Measurements from ENCODE around the gene CNPY3. TPM values are rescaled to one million over a fixed set of nuclear protein-coding genes. Genes with fewer than 3 reads are reported as not detected.

The CNPY3 gene
- total RNA-seq, 1 donor from 2014 or later, result 44.9 TPM

DNA sequence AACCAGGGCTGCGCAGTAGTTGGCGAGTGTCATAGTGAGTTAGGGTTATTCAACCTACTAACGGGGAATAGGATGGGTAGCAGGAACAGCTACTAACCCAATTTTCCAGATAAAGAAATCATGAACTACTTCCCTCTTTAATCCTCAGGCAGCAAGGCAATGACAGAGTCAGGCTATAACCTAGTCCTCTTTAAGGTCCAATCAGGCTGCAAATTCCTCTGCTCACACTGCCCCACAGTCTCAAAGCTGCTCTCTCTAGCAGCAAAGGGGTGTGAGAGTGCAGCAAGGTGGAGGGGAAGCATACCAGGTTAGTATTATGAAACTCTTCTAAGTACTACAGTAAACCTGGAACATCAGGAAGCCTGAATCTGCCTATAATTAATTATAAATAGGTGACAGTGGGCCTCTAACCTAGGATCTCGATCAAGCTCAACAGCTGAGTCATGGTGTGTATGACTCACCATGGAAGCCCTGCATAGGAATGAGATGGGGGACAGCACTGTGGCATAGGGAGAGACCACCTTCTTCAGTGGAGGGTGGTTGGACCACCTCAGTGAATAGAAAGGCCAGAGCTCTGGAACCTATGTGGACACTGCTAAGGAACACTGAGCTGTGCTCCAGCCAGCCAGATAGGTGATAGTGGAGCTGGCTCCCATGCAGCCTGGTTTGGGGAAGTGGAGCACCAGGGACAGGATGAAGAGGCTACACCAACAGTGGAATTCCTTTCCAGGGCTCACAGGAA, 41.8 kb downstream of the CNPY3 start:
- ATAC-seq (no peak), DNase-seq (ENCODE audit: low spot score) (no peak)
- intact Hi-C loops (cut with DNase I), result no loop called here

DNA sequence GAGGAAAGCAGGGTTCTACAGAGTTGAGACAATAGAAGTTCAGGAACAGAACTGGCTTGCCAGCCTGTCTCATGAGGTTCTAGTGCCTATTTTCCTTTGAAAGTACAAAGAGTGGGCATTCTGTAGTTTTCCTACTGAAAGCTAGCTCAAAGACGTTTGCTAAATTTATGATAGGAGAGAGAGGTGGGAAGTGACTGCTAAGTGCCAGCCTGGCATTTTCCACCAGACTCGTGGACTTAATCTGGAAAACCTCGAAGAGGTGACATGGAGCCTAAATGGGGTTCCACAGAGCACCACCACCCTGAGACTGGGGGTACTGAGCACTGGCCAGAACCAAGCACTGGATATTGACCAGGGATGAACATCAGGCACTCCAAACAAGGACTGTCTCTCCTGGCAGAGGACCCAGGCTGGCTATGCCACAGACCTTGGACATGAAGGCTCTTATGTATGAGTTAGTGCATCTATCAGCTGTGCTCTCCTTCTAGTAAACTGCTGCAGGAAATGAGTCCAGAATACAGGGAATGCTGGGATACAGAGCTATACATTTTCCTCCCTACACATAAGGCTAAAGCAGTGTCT, 42.6 kb downstream of the CNPY3 start:
- ATAC-seq, result no peak
- DNase-seq (ENCODE audit: low spot score), result no peak
- intact Hi-C loops (cut with DNase I), result no loop called here

DNA sequence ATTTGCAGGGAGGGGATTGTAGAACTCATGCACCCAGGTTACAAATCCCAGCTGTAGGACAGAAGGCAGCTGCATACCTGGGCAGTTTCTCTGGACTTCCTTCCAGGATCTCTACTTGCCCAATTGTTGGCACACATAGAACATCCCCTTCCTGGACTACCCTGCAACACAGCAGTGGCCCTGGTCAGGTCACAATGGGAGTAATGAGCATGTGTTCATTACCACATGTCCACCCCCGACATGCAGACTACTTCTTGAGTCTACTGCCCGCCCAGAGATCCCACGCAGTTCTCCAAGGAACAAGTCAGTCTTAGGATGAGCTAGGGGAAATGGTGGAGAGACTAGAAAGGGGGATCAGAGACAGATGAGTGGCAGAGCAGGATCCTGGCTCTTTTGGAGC, 44.6 kb downstream of the CNPY3 start:
- intact Hi-C loops (cut with DNase I), result no loop called here
- DNase-seq (ENCODE audit: low spot score), result no peak
- no peak for ATAC-seq

DNA sequence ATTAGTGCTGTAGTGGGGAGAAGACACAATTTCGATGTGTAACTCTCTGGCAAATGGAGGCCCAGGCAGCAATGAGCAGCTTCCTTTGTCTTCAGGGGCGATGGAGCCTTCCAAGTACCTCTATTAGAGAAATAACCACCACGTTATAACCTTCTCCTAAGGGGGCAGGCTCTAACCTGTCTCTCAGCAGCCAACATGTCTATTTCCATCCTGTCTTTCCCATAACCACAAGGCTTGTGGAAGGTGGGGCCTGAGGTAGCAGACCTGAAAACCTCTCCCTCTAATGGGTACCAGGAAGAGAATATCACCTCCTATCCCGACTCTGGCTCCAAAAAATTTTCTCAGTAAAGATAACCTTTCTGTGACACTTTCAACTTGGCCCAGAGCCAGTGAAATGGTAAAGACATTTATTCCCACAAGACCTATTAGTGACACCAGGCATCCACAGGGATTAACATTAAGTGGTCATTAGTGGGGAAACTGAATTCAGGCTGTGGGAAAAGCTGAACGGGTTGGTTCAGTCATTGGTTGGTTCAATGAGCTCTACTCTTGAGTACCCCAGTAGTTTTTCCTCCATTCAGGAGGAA, 45.7 kb downstream of the CNPY3 start:
- intact Hi-C loops (cut with DNase I), result no loop called here
- DNase-seq (ENCODE audit: low spot score) (no peak), ATAC-seq (no peak)

DNA sequence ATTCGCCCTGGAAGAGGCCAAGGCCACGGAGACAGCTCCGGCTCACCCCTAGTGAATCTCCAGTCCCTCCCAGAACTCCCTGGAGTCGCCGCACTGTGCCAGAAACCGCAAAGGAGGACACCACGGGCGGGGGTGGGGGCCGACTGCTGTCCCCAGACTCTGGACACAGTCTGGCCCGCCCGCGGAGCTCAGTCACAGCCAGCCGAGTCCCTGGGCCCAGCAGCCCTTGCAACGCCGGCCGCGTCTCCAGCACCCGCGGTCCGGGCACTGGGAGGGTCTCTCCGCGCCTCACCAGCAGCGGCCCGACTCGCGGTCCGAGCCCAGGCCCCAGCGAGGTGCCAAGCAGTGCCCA, 49.2 kb downstream of the CNPY3 start:
- intact Hi-C loops (cut with DNase I), result no loop called here
- DNase-seq (ENCODE audit: low spot score) (no peak), ATAC-seq (peak; percentile 9)

DNA sequence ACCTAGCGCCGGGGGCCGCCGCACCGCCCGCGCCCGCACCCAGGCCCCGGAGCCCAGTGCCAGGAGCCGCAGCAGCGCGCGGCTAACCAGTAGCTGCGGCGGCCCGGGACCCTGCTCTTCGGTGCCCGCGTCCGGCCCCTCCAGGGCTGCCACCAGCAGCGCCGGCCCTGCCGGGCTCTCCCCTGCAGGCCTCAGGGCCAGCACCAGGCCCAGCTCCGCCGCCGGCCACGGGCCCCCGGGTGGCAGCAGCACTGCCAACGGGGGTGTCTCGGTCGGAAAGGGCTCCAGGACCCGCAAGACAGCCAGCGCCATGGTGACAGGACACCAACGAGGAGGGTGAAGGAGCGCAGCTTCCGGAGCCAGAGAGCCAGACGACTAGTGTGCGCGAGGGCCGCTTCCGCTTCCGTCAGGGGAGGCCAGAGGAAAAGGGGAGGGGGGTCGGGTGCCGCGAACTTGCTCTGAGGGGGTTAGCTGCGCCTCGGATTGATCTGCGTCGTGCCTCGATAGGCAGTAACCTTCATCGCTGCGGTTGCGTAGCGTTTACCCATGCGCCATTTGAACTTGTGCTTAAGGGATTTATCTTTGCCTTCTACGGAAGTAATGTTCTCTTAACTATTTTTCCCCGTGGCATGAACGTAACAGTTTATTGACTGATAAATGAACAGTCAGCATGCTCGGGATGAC, 49.7 kb downstream of the CNPY3 start, which contains the start of gene PEX6:
TSS of gene PEX6 (minus strand) at position 343 of the 684 bp plus-strand sequence. CDS start at position 312, 31 bp downstream.
- intact Hi-C loops (cut with DNase I), result no loop called here
- peak; percentile 91 for DNase-seq (ENCODE audit: low spot score)
- peak; percentile 95 for ATAC-seq

DNA sequence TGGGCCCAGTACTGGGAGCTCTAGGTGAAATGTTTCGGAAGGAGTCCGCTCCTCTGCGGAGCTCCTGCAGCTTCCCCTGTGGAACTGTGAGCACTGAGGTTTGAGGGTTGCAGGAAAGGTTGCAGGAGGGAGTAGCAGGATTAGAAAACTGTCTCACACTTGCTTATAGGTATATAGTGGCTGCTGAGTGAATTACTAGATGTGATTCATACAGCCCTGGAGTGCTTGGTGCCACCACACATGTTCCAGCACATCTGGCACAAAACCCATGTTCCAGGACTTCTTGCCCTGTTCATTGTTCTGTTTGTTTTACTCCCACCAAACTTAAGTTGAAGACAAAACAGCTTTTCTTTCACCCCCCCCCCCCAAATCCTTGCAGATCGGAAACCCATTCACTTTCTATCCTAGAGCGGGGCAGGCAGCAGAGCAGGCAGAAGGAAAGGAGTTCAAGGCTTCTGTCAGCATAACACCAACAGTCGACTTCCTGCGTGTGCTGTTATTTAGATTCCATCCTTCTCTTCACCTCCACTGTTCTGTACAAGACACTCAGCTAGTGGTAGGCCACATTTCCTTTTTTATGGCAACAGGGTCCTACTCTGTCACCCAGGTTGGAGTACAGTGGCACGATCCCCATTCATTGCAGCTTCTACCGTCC, 50.4 kb downstream of the CNPY3 start:
- DNase-seq (ENCODE audit: low spot score), result no peak
- intact Hi-C loops (cut with DNase I), result no loop called here
- peak; percentile 3 for ATAC-seq

DNA sequence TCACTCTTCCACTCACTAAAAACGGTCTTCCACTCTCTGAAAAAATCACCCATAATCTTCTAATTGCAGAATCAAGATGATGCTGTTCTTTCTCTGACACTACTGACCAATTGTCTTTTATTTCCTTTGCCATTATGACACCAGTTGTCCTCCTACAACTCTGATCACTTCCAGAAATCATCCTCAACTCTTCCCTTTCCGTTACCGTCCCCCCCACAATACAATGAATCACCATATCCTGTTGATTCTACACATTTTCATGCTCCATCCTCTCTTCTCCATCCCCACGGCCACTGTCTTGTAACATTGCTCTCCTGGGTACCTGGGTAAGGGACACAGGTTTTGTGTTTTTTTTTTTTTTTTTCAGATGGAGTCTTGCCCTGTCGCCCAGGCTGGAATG, 52.6 kb downstream of the CNPY3 start:
- ATAC-seq, result no peak
- no peak for DNase-seq (ENCODE audit: low spot score)
- intact Hi-C loops (cut with DNase I), result no loop called here

DNA sequence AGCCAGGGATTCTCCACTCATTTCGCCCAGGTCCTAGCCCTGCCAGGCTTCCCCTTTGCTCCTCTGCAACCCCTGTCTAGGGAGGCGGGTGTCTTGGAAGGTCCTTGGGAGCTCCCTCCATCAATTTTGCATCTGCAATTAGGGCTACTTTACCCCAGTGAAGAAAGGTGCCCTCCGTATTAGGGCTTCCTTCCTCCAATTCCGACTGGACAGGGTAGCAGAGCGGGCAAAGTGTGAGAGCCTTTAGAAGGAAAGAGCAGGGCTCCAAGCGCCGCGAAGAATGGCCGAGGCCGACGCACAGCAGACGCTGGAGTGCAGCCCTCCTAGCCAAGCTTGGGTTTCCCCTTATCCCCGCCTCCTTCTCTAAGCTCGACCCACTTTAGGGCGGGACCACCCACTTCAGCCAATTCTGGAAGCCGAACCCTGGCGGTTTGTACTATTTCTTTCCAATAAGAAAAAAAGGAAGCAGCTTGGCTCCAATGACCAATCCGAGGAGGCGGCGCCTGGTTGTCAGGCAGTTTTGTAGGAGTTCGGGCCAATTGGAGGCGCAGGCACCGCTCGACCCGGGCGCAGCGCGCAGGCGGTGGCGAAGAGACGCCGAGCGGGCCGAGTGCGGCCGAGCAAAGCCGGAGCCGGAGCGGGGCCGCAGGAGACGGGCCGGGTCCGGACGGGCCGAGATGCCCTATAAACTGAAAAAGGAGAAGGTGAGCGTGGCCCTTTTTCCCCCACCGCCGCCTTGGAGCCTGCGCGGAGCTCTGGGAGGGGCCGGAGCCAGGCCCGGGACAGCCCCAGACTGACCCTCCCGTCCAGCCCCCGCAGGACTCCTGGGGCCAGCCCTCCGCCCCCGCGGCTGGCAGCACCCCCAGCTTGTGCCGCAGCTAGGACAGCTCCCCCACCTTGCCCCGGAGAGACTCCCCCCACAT, 55.0 kb downstream of the CNPY3 start, which contains the start of gene PPP2R5D:
TSS of gene PPP2R5D (plus strand) at position 570 of the 923 bp plus-strand sequence. CDS start at position 678, 108 bp downstream.
- ATAC-seq, result peak; percentile 97
- intact Hi-C loops (cut with DNase I), result no loop called here

DNA sequence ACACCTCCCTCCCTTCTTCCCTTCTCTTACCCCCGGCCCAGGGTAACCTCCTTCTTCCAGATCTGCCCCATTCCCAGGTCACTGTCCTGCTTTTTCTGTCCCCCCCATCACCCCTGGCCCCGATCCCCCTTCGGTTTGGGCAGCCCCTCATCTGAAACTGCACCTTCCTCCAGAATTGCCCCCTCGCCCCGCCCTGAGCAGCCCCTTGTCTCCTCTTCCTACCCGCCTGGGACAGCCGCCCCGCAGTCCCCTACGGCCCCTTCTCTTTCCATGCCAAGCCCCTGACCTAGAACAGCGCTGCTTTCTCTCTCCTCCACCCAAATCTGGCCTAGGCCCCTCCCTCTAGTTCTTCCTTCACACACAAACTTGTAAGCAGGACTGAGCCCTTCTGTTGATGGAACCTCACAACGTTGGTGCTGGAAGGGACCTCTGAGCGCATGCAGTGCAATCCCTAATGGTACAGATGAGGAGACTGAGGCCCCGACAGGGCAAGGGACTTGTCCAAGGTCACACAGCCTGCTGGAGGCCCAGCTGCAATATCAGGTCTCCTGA, 55.7 kb downstream of the CNPY3 start:
- no peak for DNase-seq (ENCODE audit: low spot score)
- intact Hi-C loops (cut with DNase I), result no loop called here
- ATAC-seq, result no peak

More for the DNA sequence above, 55.0 kb downstream of the CNPY3 start, which contains the start of gene PPP2R5D:
- DNase-seq (ENCODE audit: low spot score), result peak; percentile 97

DNA sequence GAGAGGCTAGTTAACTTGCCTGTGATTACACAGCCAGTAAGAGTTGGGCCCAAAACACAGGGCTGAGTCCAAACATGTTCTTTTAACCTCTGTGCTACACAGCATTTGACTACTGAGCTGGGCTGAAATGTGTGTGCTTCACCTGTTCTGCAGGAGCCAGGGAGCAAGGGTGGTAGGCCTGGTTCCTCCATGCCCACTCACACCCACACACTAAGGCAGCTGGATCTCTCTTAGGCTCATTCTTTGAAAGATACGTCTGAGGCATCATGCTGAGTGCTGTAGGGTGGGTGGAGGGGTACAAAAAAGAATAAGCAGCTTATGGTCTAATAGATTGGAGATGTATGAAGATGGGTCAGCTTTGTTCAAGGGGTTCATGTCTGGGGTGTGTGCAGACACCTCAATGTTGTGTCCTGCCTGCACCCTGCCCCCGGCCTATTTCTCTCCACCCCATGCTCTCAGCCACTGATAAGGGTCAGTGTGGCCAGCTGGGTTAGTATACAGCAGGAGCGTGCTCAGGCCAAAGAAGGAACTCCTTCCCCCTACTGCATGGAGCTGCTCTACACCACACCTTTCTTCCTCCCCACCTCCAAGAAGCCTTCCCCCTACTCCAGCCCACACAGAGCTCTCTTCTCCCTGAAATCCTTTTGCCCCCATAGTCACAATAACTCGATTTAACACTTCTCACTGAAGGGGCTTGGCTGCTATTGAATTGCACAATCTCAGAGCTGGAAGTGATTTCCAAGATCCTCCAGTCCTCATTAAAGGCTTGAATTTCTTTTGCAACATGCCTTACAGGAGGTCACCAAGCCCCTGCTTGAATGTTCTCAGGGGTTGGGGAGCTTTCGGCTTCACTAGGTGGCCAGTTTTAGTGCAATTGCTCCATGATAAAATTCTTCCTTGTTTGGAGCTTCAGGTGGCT, 58.5 kb downstream of the CNPY3 start:
- DNase-seq (ENCODE audit: low spot score) (no peak), ATAC-seq (no peak)
- intact Hi-C loops (cut with DNase I), result no loop called here

DNA sequence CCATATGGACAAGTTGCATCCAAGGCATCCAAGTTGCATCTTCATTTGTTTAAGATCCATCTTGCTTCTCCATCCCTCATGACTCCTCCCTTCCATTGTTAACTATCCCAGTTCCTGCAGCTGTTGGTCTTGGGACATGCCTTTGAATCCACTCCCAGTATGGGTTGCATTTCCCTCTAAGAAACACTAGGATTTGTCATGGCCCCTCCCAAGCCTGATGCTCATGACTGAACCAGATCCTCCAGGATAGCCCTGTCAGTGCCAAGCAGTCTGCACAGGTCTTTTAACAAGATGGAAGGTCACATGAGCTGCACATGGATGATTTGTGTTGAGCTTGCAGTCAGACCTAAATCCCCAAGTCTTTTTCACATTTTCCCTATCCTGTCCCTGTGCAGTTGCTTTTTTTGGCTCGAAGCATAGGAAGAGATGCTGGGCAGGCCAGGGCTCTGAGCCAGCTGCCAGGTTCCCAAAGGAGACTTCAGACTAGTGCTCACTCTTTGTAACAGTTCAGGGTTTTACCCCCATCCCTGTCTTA, 59.3 kb downstream of the CNPY3 start:
- intact Hi-C loops (cut with DNase I), result no loop called here
- DNase-seq (ENCODE audit: low spot score) (no peak), ATAC-seq (peak; percentile 6)

Other genes with a start within 250 kb of the CNPY3 start
- 2.4 TPM for gene PRPH2, start 206.9 kb upstream of the CNPY3 start, total RNA-seq
- 12.7 TPM for gene TBCC, start 183.4 kb upstream of the CNPY3 start, total RNA-seq
- 27.7 TPM for gene BICRAL, start 147.4 kb upstream of the CNPY3 start, total RNA-seq
- gene RPL7L1, start 49.9 kb upstream of the CNPY3 start, total RNA-seq, result 51.6 TPM
- 0.40 TPM for gene PTCRA, start 13.4 kb upstream of the CNPY3 start, total RNA-seq
- gene GNMT, start 31.3 kb downstream of the CNPY3 start, total RNA-seq, result 1.8 TPM
- gene PEX6, start 49.7 kb downstream of the CNPY3 start, total RNA-seq, result 20.4 TPM
- gene PPP2R5D, start 55.1 kb downstream of the CNPY3 start, total RNA-seq, result 31.1 TPM
- gene MEA1, start 84.5 kb downstream of the CNPY3 start, total RNA-seq, result 46.0 TPM
- 53.4 TPM for gene KLHDC3, start 84.8 kb downstream of the CNPY3 start, total RNA-seq
- gene RRP36, start 92.1 kb downstream of the CNPY3 start, total RNA-seq, result 34.6 TPM
- gene CUL7, start 124.4 kb downstream of the CNPY3 start, total RNA-seq, result 20.9 TPM
- 40.4 TPM for gene MRPL2, start 130.0 kb downstream of the CNPY3 start, total RNA-seq
- 35.5 TPM for gene KLC4, start 130.2 kb downstream of the CNPY3 start, total RNA-seq
- gene PTK7, start 146.8 kb downstream of the CNPY3 start, total RNA-seq, result 11.0 TPM
- gene SRF, start 241.8 kb downstream of the CNPY3 start, total RNA-seq, result 32.6 TPM